ENCODE results near the gene NCKAP5.

DNA sequence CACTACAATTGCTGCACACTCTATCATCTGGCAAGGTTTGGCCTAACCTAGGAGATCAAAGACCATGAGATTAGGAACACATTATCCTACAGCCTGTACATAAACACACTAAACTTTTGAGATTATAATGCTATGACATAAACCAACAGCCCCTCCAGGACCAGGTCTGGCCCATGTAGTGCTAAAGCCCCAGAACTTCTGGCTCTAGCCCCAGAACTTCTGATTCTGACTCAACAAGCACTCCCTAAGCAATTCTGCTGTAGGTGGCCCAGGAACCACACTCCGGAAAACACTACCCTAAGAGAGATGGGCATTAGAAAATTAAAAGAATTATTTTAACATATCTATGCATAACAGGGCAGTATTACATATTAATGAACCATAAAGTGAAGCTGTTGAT is 528.7 kb downstream of the NCKAP5 start:
- TF ChIP-seq, protein P1, sequence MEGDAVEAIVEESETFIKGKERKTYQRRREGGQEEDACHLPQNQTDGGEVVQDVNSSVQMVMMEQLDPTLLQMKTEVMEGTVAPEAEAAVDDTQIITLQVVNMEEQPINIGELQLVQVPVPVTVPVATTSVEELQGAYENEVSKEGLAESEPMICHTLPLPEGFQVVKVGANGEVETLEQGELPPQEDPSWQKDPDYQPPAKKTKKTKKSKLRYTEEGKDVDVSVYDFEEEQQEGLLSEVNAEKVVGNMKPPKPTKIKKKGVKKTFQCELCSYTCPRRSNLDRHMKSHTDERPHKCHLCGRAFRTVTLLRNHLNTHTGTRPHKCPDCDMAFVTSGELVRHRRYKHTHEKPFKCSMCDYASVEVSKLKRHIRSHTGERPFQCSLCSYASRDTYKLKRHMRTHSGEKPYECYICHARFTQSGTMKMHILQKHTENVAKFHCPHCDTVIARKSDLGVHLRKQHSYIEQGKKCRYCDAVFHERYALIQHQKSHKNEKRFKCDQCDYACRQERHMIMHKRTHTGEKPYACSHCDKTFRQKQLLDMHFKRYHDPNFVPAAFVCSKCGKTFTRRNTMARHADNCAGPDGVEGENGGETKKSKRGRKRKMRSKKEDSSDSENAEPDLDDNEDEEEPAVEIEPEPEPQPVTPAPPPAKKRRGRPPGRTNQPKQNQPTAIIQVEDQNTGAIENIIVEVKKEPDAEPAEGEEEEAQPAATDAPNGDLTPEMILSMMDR (IDR thresholded peaks at IDR 0.05), result no peak
- TF ChIP-seq POLR2A (IDR thresholded peaks at IDR 0.05), result no peak
